ENCODE data around the gene GSTO1.

Gene GSTO1

DNA sequence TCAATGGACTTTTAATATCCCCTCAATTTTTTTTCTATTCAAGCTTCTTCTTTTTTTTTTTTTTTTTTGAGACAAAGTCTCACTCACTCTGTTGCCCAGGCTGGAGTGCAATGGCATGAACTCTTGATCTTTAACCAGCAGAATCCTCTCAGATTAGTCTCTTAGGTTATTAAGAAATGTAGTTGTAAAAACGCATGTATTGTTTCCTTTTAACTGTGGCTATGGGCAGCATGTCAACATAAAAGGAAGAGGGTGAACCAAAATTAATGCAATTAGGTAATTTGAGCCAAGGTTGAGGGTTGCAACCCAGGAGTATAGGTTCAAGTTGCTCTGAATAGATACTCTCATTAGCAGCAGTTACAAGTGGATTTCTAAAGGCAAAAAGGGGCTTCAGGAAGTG is 4.3 kb upstream of the GSTO1 start:
- DNase-seq (ENCODE audit: low spot score): no peak

DNA sequence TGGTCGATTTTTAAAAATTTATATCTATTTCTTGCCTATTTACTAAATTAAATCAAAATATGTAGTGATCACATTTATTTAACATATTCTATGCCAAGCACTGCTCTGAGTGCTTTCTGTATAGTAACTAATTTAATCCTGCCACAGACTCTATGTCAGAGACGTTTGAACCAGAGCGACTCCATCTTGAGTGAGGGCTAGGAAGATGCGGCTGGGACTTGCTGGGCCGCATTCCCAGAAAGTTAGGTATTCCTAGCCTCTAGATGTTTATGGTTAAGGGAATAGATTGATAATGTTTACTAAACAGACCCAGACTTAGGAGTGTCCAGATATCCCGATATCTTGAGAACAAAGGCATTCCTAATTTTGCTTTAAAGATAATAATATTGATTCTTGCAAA is 3.2 kb upstream of the GSTO1 start:
- DNase-seq (ENCODE audit: low spot score): no peak

GRCh38 chr10:104252368-104252767 is 2.3 kb upstream of the GSTO1 start:
- DNase-seq (ENCODE audit: low spot score): no peak

- DNase-seq (ENCODE audit: low spot score): no peak
Observed at GRCh38 chr10:104253106-104253505, 1.6 kb upstream of the GSTO1 start.

GRCh38 chr10:104253606-104254410 is 884 bp upstream of the GSTO1 start:
- DNase-seq (ENCODE audit: low spot score): no peak

DNA sequence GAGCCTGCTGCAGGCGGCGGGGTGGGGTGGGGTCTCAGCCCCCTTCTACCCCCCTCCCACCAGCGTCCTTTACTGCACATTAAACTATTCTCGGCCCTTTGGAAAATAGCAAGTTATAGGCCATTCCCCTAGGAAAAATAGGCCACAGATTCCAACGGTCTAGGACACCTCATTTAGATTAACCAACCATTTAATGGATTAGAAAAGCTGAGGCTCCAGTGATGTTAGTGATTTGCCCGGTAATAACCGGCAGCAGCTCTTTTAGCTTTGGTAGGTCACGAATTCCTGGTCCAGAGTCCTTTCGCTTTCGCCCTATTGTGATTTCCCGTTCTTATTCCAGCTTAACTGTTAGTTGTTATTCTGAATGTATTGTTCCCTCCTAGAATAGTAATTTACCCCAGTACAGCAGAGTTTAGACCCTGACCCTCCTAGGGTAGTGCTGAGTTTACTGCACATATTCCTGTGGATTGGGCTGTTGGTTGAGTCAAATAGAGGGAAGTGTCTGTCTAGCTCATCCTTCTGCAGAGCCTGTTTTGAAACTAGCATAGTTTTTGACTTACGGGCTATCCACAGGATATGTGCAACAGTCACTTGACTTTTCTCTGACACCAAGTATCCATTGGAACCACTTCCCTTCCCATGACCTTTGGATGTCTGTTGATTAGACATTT is 754 bp downstream of the GSTO1 start:
- DNase-seq (ENCODE audit: low spot score): no peak

DNA sequence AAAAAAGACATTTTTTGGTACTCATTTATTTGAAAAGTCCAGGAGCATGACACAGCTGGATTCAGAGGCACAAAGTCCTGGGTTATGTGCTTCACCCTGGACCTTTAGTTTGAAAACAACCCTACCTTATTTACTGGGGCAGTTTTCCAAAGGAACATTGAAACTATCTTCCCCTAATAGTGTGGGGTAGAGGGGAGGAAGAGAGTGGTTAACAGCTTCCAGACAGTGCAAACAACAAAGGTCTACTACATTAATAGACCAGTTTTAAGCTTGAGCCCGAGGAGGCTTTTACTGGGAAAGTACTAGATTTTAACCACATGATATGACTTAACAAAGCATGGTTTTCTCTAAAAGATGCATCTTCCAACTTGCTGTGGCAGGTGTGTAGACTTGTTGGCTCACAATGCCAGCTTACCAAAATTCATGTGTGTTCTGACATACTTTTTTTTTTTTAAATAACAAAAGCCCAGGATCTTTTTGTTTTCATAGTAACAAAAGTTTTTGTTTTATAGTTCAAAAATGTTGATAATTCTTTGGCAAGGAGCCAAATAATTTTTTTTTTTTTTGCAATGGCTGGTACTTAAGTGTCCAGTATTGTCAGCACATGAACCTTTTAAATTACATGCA is 1.8 kb downstream of the GSTO1 start:
- no peak for DNase-seq (ENCODE audit: low spot score)

DNA sequence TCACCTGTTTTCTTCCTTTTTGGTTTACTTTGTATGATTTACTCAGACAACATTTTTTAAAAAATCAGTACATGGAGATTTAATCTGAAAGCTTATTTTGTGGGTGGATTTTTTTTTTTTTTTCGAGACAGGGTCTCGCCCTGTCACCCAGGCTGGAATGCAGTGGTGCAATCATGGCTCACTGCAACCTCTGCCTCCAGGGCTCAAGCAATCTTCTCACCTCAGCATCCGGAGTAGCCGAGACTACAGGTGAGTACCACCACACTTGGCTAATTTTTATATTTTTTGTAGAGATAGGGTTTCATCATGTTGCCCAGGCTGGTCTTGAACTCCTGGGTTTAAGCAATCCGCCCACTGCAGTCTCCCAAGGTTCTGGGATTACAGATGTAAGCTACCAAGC is 2.5 kb downstream of the GSTO1 start:
- no peak for DNase-seq (ENCODE audit: low spot score)

DNA sequence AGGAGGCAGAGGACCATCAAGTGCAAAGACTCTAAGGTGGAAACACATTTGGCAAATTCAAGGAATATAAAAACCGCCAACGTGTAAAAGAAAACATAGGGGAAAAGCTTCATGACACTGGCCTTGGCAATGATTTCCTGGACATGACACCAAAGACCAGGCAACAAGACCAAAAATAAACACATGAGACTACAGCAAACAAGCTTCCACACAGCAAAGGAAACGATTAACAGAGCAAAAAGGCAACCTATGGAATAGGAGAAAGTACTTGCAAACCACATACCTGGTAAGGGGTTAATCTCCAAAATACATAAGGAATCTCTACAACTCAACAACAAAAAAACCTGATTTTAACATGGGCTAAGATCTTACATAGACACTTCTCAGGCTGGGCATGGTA is 3.5 kb downstream of the GSTO1 start:
- DNase-seq (ENCODE audit: low spot score): no peak

DNA sequence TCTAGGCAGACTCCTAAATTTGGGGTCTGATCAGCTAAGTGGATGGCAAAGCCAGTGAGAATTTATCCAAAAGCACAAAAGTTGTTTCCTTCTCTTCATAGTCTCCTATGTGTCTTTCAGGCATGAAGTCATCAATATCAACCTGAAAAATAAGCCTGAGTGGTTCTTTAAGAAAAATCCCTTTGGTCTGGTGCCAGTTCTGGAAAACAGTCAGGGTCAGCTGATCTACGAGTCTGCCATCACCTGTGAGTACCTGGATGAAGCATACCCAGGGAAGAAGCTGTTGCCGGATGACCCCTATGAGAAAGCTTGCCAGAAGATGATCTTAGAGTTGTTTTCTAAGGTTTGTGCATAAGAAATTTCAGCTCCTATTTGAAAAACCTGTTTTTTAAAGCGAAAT is 4.8 kb downstream of the GSTO1 start:
- no peak for DNase-seq (ENCODE audit: low spot score)

- no peak for DNase-seq (ENCODE audit: low spot score)
Observed at GRCh38 chr10:104259999-104260774, 5.5 kb downstream of the GSTO1 start.

DNA sequence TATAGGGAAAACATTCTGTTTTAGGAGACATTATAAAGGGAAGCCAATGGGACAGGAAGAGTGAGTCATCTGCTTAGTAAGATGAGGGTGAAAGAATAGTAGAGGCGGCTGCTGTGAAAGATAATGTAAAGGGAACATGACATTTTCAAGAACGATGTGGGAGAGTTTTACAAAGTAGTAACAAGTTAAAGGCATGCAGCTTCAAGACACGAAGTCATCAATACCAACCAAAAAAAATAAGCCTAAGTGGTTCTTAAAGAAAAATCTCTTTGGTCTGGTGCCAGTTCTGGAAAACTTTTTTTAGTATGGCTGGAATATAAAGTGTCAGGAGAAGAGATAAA is 6.1 kb downstream of the GSTO1 start:
- DNase-seq (ENCODE audit: low spot score): no peak

- DNase-seq (ENCODE audit: low spot score): no peak
Observed at GRCh38 chr10:104262055-104262454, 7.4 kb downstream of the GSTO1 start.

GRCh38 chr10:104264783-104265182 is 10.1 kb downstream of the GSTO1 start:
- DNase-seq (ENCODE audit: low spot score): no peak

DNA sequence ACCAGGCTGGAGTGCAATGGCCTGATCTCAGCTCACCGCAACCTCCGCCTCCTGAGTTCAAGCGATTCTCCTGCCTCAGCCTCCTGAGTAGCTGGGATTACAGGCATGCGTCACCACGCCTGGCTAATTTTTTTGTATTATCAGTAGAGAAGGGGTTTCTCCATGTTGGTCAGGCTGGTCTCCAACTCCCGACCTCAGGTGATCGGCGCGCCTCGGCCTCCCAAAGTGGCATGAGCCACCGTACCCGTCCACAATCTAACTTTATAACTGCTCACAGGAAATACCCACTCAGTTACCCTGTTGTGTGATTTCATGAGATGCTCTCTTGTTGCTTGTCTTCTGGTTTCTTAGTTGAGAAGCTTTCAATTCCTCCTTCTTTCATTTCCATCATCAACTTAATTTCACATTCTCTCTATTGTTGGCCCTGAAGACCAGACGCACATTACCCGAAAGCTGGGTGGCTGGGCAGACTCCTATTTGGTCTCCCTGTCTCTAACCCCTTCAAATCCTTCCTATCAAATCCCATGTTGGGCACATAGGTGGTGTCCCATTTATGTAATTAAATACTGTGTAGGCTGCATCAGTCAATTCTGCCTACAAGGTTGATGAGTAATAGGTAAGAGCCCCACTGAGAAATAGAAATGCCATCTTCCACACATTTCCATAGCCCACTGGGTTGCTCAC is 13.2 kb downstream of the GSTO1 start:
- no peak for DNase-seq (ENCODE audit: low spot score)

DNA sequence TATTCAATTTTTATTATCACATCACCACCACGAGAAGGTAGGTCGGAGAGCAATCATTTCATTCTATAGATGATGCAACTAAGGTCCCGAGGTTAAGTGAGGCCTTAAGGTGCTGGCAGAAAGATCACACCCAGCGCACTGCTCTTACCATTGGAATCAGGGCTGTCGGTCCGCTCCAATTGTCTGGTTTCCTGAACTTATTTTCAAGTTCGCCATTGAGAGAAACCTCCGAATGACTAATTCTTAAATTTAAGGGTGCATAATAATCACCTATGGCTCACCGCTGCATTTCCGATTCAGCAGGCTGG is 13.7 kb downstream of the GSTO1 start:
- peak; percentile 10 for DNase-seq (ENCODE audit: low spot score)

DNA sequence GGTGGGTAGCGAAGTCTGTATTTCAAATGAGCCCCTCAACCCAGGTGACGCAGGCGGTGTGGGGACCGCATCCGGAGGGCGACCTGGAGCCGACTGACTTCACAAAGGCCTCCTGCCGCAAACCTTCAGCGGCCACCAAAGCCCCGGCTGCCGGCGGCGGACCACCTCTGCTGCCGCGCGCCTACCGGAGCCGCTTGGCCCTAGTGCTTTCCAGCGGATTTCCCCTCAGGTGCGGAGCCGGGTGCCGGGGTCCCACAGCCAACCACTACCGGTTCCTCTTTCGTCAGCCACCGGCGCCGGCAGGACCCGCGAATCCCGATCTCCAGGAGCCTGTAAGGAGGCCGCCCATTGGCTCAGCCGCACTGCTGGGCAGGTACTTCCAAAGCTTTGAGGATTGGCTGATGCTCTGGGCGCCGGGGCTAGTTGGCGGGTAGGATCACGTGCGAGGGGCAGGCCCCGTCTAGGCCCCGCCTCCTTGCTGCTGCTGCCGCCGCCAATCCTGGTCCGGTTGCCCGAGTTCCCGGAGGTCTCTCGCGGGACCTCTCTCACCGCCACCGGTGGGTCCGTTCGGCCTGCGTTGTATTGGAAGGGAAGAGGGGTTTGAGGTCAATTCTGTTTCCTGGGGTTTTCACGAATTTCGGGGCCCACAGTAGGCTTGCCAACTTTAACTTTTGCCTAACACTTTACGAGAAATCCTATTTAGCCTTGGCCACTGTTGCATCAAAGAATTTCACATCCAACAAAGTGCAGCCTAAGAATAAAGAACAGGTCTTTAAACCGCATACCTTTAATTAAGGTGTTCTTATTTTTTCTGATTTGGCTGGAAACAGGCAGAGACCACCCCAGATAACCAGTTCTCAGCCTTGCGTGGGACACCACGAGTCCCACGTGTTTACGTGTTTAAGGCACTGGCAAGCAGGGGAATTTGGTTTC is 14.3 kb downstream of the GSTO1 start, which contains the start of gene GSTO2:
TSS of gene GSTO2 (plus strand) at position 472 of the 933 bp plus-strand sequence. CDS start 5,732 bp downstream, outside the sequence.
- peak; percentile 99 for DNase-seq (ENCODE audit: low spot score)

- DNase-seq (ENCODE audit: low spot score): no peak
Observed at GRCh38 chr10:104273286-104273685, 18.6 kb downstream of the GSTO1 start.

DNA sequence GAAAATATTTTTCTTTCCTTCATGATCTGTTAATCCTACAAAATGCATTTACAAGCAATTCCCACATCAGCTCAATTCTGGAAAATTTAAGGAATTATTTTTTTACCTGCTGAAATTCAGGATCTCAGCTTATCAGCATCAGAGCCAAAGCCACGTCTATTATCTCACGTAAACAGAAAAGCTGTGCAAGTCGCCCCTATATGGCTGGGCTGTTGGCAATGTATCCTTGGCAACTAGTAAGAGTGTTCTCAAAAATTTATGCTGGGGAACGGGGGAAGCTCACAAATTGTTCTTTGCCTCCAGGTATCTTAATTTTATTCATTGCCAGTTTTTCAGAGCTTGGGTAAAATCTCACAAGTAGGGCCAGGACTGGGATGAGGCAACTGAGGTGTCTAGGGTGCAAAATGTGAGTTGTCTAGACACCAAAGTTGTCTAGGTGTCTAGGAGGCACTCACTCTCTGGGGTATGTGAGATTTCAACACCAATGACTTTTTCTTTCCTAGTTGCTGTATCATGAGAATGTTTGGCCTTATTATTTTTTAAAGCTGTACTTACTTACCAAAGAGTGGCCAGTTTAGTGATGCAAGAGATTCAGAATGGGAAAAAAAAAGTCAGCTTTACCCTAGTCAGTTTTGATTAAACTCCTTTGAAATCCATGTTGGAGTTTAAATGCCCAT is 19.3 kb downstream of the GSTO1 start:
- no peak for DNase-seq (ENCODE audit: low spot score)
